SH-SY5Y (cell line): ENCODE data around the gene KNOP1.

Experiments used
- GATA2 ChIP-seq: IDR thresholded peaks from 2 replicates; pipeline ENCODE4 v1.6.1; 2011; ENCODE audit warnings: mild to moderate bottlenecking, low read depth, low read length
- GATA3 ChIP-seq: IDR thresholded peaks from 2 replicates; pipeline ENCODE4 v1.6.1; 2011; ENCODE audit warnings: low read depth, mild to moderate bottlenecking, low read length, moderate library complexity

- TF ChIP-seq GATA3 (no peak), GATA2 (no peak)
These were observed 48.5 kb upstream of the KNOP1 start for GRCh38 chr16:19766554-19766884.
